Tibial nerve (tissue), 4 donors: ENCODE results near the gene UBASH3B. TPM values are rescaled to one million over a fixed set of nuclear protein-coding genes. Genes with fewer than 3 reads are reported as not detected.

Source experiments
- DNase-seq, 2 donors: peaks; one replicate each; pipeline ENCODE4 v3.0.0-alpha.2; 2019; ENCODE audit warnings: low spot score in 2 of 2
- H3K27ac ChIP-seq, 4 donors: fragments of 200-600 bp; sonication (generic) in 3 of 4; one replicate each; pipeline ENCODE4 v1.5.1; 2017 to 2019; ENCODE audit warnings: mild to moderate bottlenecking in 1 of 4
- H3K27me3 ChIP-seq, 2 donors: fragments of 200-600 bp; sonication (generic) in 1 of 2; one replicate each; pipeline versions ENCODE4 v1.5.1 to v1.6.0; 2017 to 2019
- H3K36me3 ChIP-seq, 3 donors: fragments of 200-600 bp; sonication (generic); one replicate each; pipeline ENCODE4 v1.5.1; 2018 to 2019
- H3K4me1 ChIP-seq, 4 donors: fragments of 200-600 bp; sonication (generic) in 3 of 4; one replicate each; pipeline ENCODE4 v1.5.1; 2017 to 2019
- H3K4me3 ChIP-seq, 4 donors: fragments of 200-600 bp; sonication (generic) in 3 of 4; one replicate each; pipeline ENCODE4 v1.5.1; 2017 to 2019; ENCODE audit warnings: mild to moderate bottlenecking in 1 of 4, moderate library complexity in 1 of 4
- H3K9me3 ChIP-seq, 4 donors: fragments of 200-600 bp; sonication (generic) in 3 of 4; one replicate each; pipeline ENCODE4 v1.5.1; 2017 to 2019
- EP300 ChIP-seq, 2 donors: sonication (generic); formaldehyde crosslinking; IDR thresholded peaks; one replicate each; pipeline ENCODE4 v1.6.1; 2017; ENCODE audit warnings: antibody characterized with exemption in 2 of 2, mild to moderate bottlenecking in 1 of 2
- POLR2A ChIP-seq, 2 donors: fragments of 450-650 bp; IDR thresholded peaks; one replicate each; pipeline ENCODE4 v1.6.1; 2017; ENCODE audit warnings: antibody characterized with exemption in 2 of 2, mild to moderate bottlenecking in 2 of 2, moderate library complexity in 2 of 2
- WGBS, 2 donors: methylation state at CpG; one replicate each; pipeline ENCODE4 v1.1.5; 2018; 5-methylcytosine and 5-hydroxymethylcytosine counted together
- total RNA-seq, 4 donors: library from RNA; depleted of rRNA; stranded (reverse); fragments of >200 nt; gene quantifications; one replicate each; pipeline ENCODE4 v1.1.0, GENCODE V29; 2016
- TF ChIP-seq, protein P1 (sequence below), 5 experiments: fragments of 200-600 bp in 3 of 5; fragments of 450-650 bp in 2 of 5; sonication (generic) in 3 of 5; IDR thresholded peaks; one replicate each; pipeline ENCODE4 v1.5.1; 2016 to 2019; ENCODE audit warnings: antibody characterized with exemption in 5 of 5, mild to moderate bottlenecking in 3 of 5, moderate library complexity in 2 of 5

Gene UBASH3B
- total RNA-seq, 4 donors from 2014 or later = 0.66 to 5.1 (median 1.8) TPM

DNA sequence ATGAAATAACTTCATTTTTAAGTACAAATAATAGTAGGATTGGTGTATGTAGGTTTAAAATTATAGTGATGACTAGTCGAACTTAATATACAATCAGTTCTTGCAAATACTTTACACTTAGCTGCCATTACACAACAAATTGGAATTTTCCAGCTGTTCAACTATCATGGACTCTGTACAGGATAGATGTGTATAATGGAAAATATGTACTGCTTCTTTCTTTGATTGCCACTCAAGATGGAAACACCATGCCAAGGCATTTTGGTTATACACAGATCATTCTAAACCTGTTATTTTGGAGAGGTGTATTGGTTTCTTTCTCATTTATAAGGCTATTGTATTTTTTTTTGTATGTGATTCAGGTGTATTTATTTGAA lies 158.4 kb downstream of the UBASH3B start:
- no peaks in the 10 kb centered on the region for H3K36me3 ChIP-seq
- no peaks in the 10 kb centered on the region for H3K27me3 ChIP-seq
- no peak for DNase-seq
- no peaks in the 10 kb centered on the region for H3K9me3 ChIP-seq
- no peak overlapping the region for H3K27ac ChIP-seq
- no peak overlapping the region for H3K4me3 ChIP-seq
- WGBS, 2 donors = 76 to 78% methylated on average over 1 of the region's 1 CpG
- TF ChIP-seq EP300 (IDR thresholded peaks at IDR 0.05) (no peak), POLR2A (IDR thresholded peaks at IDR 0.05) (no peak)
- TF ChIP-seq, protein P1, sequence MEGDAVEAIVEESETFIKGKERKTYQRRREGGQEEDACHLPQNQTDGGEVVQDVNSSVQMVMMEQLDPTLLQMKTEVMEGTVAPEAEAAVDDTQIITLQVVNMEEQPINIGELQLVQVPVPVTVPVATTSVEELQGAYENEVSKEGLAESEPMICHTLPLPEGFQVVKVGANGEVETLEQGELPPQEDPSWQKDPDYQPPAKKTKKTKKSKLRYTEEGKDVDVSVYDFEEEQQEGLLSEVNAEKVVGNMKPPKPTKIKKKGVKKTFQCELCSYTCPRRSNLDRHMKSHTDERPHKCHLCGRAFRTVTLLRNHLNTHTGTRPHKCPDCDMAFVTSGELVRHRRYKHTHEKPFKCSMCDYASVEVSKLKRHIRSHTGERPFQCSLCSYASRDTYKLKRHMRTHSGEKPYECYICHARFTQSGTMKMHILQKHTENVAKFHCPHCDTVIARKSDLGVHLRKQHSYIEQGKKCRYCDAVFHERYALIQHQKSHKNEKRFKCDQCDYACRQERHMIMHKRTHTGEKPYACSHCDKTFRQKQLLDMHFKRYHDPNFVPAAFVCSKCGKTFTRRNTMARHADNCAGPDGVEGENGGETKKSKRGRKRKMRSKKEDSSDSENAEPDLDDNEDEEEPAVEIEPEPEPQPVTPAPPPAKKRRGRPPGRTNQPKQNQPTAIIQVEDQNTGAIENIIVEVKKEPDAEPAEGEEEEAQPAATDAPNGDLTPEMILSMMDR (IDR thresholded peaks at IDR 0.05) = no peak
- peaks cover 0 to 4% (median 0%) of the 10 kb centered on the region in 4 donors for H3K4me1 ChIP-seq

DNA sequence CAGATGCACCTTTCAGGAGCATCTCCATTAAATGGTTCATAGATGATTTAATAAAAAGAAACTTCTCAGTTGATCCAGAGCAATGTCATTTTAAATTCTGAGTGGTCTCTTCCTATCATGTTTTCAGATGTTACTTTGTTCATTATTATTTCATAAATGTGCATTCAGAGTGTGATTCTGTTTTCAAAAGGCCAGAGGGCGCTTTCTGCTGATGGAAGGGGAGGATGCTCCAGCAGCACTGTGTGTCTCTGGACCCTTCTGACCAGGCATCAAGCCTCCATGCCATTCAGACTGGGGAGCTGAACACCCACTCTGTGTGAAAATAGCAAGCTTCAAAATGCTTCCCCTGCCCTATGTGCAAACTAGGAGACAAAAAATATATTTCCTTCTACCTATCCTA lies 158.9 kb downstream of the UBASH3B start:
- Histone ChIP-seq H3K27ac (no peak overlapping the region), H3K36me3 (no peaks in the 10 kb centered on the region), H3K9me3 (no peaks in the 10 kb centered on the region), H3K4me1 (peaks cover 0 to 2% (median 0%) of the 10 kb centered on the region in 4 donors), H3K27me3 (no peaks in the 10 kb centered on the region), H3K4me3 (no peak overlapping the region)
- no peak for DNase-seq
- WGBS, 2 donors = 92 to 93% methylated on average over 1 of the region's 1 CpG
- TF ChIP-seq, protein P1 (IDR thresholded peaks at IDR 0.05) = no peak
- TF ChIP-seq POLR2A (IDR thresholded peaks at IDR 0.05) = no peak
- TF ChIP-seq EP300 (IDR thresholded peaks at IDR 0.05) = no peak

DNA sequence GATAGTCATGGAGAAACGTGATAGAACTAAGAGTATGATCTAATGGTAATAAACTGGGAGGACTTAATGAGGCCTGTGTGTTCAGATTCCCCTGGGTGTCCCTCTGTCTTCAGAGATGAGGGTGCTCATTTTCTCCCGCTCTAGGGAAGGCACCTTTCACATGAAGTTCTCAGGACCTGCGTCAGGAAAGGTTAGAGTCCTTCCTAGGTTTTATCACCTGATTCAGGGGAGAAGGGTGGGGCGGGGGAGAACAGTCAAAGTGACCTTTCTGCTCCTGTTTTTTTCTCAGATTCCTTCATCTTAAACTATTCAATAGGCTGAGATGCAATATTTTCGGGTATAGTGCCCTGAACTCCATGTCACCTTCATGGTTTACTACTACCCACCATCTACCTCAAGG lies 160.4 kb downstream of the UBASH3B start:
- Histone ChIP-seq H3K27ac (no peak overlapping the region), H3K9me3 (peaks cover 0 to 10% (median 0%) of the 10 kb centered on the region in 4 donors), H3K4me3 (no peak overlapping the region), H3K4me1 (no peaks in the 10 kb centered on the region), H3K27me3 (no peaks in the 10 kb centered on the region), H3K36me3 (no peaks in the 10 kb centered on the region)
- WGBS, 2 donors = 79 to 87% methylated on average over 5 of the region's 5 CpGs
- TF ChIP-seq POLR2A (IDR thresholded peaks at IDR 0.05) (no peak), EP300 (IDR thresholded peaks at IDR 0.05) (no peak)
- TF ChIP-seq, protein P1 (IDR thresholded peaks at IDR 0.05) = no peak
- no peak for DNase-seq

DNA sequence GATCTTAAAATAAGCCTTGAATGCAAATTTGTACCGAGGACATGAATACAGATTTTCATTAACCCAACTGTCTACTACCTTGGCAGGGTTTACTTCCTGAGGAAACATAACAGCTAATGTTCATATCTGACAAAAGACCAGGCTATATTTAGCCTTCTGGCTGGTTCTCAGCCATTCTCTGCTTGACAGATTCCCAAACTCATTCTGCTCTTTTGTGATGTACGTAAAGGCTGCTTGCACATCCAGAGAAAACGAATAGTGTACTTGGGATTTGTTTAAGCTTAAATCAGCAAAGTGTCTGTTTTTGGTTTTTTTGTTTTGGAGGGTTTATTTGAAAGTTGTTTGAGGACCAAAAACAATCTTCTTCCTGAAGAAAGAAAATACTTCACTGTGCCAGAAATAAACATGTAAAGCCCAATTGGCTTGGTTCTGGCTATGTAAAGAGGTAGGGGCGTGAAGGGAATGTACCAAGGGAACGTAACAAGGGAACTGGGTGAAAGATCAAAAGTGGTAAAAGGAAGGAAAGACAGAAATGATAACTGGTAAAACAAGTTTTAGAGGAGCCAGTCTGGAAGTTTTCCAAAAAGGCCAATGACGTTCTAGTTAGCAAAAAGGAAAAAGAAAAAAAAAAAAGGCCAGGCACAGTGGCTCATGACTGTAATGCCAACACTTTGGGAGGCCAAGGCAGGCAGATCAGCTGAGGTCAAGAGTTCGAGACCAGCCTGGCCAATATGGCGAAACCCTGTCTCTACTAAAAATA lies 161.4 kb downstream of the UBASH3B start:
- H3K9me3 ChIP-seq = peaks cover 0 to 10% (median 0%) of the 10 kb centered on the region in 4 donors
- WGBS, 2 donors = 52 to 53% methylated on average over 8 of the region's 8 CpGs
- peak overlapping the region in 2 of 4 donors; percentile 0 to 14 for H3K27ac ChIP-seq
- H3K27me3 ChIP-seq = no peaks in the 10 kb centered on the region
- H3K4me3 ChIP-seq = no peak overlapping the region
- TF ChIP-seq, protein P1 (IDR thresholded peaks at IDR 0.05) = no peak
- no peak for DNase-seq
- no peaks in the 10 kb centered on the region for H3K36me3 ChIP-seq
- H3K4me1 ChIP-seq = no peaks in the 10 kb centered on the region

DNA sequence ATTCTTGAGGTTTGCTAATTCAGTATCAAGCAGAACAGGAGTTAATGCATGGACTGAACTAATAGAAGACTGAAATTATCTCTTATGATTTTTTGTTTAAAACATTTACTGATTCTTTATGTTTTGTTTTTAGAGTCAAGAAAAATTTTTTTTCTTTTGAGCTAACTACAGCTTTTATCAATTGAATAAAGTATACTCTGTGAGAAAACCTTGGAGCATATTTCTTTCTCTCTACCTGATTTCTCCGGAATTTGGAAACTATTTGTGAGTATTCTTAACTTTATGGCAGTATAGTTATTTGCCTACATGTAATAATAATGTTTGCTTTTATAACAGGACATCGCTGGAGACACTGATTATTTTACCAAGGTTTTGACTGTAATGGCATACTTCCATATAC lies 164.6 kb downstream of the UBASH3B start:
- TF ChIP-seq EP300 (IDR thresholded peaks at IDR 0.05) (no peak), POLR2A (IDR thresholded peaks at IDR 0.05) (no peak)
- TF ChIP-seq, protein P1 (IDR thresholded peaks at IDR 0.05) = no peak
- Histone ChIP-seq H3K4me1 (no peaks in the 10 kb centered on the region), H3K27me3 (no peaks in the 10 kb centered on the region), H3K36me3 (no peaks in the 10 kb centered on the region), H3K27ac (no peak overlapping the region), H3K9me3 (peaks cover 0 to 10% (median 0%) of the 10 kb centered on the region in 4 donors), H3K4me3 (no peak overlapping the region)
- WGBS, 2 donors = 75 to 86% methylated on average over 2 of the region's 2 CpGs
- no peak for DNase-seq
